Tibial artery (tissue), 4 donors: Measurements from ENCODE around the gene PMS1.

ENCODE experiments used
- DNase-seq, 2 donors: peaks; one replicate each; pipeline ENCODE4 v3.0.0-alpha.2; 2019
- H3K27ac ChIP-seq, 2 donors: fragments of 200-600 bp; sonication (generic) in 1 of 2; 1 replicate in 1 of 2; 2 replicates in 1 of 2; pipeline ENCODE4 v1.5.1; 2018 to 2019; ENCODE audit warnings: mild to moderate bottlenecking in 1 of 2
- H3K27me3 ChIP-seq, 2 donors: fragments of 200-600 bp; sonication (generic) in 1 of 2; one replicate each; pipeline versions ENCODE4 v1.5.1 to v1.6.0; 2016 to 2019
- H3K36me3 ChIP-seq, 3 donors: fragments of 200-600 bp; sonication (generic) in 2 of 3; one replicate each; pipeline ENCODE4 v1.5.1; 2016 to 2019; ENCODE audit warnings: mild to moderate bottlenecking in 2 of 3
- H3K4me1 ChIP-seq, 4 donors: fragments of 200-600 bp; sonication (generic) in 2 of 4; 1 replicate in 3 of 4; 2 replicates in 1 of 4; pipeline ENCODE4 v1.5.1; 2016 to 2019
- H3K4me3 ChIP-seq, 2 donors: fragments of 200-600 bp; sonication (generic) in 1 of 2; 1 replicate in 1 of 2; 2 replicates in 1 of 2; pipeline ENCODE4 v1.5.1; 2018 to 2019; ENCODE audit warnings: mild to moderate bottlenecking in 2 of 2
- H3K9me3 ChIP-seq, 3 donors: fragments of 200-600 bp; sonication (generic) in 1 of 3; one replicate each; pipeline ENCODE4 v1.5.1; 2016 to 2019
- intact Hi-C: fragments of 100-400 bp; cut with DNase I; formaldehyde crosslinking; loops from one replicate; pipeline ENCODE4 v1.15.0; 2023; ENCODE audit warnings: low total_unique reads
- TF ChIP-seq, protein P1 (sequence below), 2 experiments: fragments of 200-600 bp in 1 of 2; fragments of 450-650 bp in 1 of 2; IDR thresholded peaks; one replicate each; pipeline ENCODE4 v1.5.1; 2017 to 2019; ENCODE audit warnings: antibody characterized with exemption in 2 of 2, mild to moderate bottlenecking in 1 of 2, moderate library complexity in 1 of 2

Gene PMS1

GRCh38 chr2:189799030-189799331 is 14.7 kb downstream of the PMS1 start:
- TF ChIP-seq, protein P1, sequence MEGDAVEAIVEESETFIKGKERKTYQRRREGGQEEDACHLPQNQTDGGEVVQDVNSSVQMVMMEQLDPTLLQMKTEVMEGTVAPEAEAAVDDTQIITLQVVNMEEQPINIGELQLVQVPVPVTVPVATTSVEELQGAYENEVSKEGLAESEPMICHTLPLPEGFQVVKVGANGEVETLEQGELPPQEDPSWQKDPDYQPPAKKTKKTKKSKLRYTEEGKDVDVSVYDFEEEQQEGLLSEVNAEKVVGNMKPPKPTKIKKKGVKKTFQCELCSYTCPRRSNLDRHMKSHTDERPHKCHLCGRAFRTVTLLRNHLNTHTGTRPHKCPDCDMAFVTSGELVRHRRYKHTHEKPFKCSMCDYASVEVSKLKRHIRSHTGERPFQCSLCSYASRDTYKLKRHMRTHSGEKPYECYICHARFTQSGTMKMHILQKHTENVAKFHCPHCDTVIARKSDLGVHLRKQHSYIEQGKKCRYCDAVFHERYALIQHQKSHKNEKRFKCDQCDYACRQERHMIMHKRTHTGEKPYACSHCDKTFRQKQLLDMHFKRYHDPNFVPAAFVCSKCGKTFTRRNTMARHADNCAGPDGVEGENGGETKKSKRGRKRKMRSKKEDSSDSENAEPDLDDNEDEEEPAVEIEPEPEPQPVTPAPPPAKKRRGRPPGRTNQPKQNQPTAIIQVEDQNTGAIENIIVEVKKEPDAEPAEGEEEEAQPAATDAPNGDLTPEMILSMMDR (IDR thresholded peaks at IDR 0.05): no peak
- intact Hi-C loops: no loop called here
- H3K27ac ChIP-seq: no peak overlapping the region
- H3K4me3 ChIP-seq: no peak overlapping the region
- no peaks in the 10 kb centered on the region for H3K27me3 ChIP-seq
- no peaks in the 10 kb centered on the region for H3K4me1 ChIP-seq
- DNase-seq: no peak
- H3K36me3 ChIP-seq: peaks cover 18 to 37% (median 30%) of the 10 kb centered on the region in 3 donors
- no peaks in the 10 kb centered on the region for H3K9me3 ChIP-seq

- H3K27ac ChIP-seq: no peak overlapping the region
- H3K4me1 ChIP-seq: no peaks in the 10 kb centered on the region
- no peak for DNase-seq
- TF ChIP-seq, protein P1 (IDR thresholded peaks at IDR 0.05): no peak
- no peaks in the 10 kb centered on the region for H3K27me3 ChIP-seq
- intact Hi-C loops: no loop called here
- no peak overlapping the region for H3K4me3 ChIP-seq
- peaks cover 18 to 34% (median 25%) of the 10 kb centered on the region in 3 donors for H3K36me3 ChIP-seq
- no peaks in the 10 kb centered on the region for H3K9me3 ChIP-seq
These were observed 15.3 kb downstream of the PMS1 start for GRCh38 chr2:189799531-189799930.

DNA sequence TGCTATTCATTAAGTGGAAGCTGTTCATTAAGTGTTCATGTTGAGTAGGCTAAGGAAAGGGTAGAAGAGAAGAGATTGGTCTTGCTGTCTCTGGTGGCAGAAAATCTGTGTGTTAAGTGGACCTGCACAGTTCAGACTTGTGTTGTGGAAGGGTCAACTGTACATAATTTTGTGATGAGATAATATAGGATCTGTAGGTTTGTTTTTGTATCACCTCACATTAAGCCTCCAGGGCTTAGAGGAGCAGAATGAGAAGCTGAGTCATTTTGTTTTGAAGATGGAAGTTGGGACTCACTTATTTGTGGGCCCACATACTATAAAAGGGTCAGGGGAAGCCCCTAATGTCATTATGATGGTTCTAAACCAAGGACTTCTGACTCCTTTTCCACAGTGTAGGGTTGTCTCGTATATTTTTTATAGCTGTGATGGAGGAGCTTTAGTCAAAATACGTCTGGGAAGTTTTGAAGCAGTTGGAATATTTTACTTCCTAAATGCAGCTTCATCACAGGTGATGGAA is 18.2 kb downstream of the PMS1 start:
- TF ChIP-seq, protein P1 (IDR thresholded peaks at IDR 0.05): no peak
- Histone ChIP-seq H3K27me3 (no peaks in the 10 kb centered on the region), H3K36me3 (peaks cover 7 to 24% (median 12%) of the 10 kb centered on the region in 3 donors), H3K9me3 (no peaks in the 10 kb centered on the region), H3K4me1 (no peaks in the 10 kb centered on the region), H3K27ac (no peak overlapping the region), H3K4me3 (no peak overlapping the region)
- DNase-seq: no peak
- intact Hi-C loops: no loop called here

GRCh38 chr2:189803431-189803830 is 19.2 kb downstream of the PMS1 start:
- TF ChIP-seq, protein P1 (IDR thresholded peaks at IDR 0.05): no peak
- H3K27ac ChIP-seq: no peak overlapping the region
- DNase-seq: no peak
- H3K4me3 ChIP-seq: no peak overlapping the region
- H3K4me1 ChIP-seq: no peaks in the 10 kb centered on the region
- peaks cover 7 to 19% (median 12%) of the 10 kb centered on the region in 3 donors for H3K36me3 ChIP-seq
- intact Hi-C loops: no loop called here
- H3K9me3 ChIP-seq: no peaks in the 10 kb centered on the region
- no peaks in the 10 kb centered on the region for H3K27me3 ChIP-seq

DNA sequence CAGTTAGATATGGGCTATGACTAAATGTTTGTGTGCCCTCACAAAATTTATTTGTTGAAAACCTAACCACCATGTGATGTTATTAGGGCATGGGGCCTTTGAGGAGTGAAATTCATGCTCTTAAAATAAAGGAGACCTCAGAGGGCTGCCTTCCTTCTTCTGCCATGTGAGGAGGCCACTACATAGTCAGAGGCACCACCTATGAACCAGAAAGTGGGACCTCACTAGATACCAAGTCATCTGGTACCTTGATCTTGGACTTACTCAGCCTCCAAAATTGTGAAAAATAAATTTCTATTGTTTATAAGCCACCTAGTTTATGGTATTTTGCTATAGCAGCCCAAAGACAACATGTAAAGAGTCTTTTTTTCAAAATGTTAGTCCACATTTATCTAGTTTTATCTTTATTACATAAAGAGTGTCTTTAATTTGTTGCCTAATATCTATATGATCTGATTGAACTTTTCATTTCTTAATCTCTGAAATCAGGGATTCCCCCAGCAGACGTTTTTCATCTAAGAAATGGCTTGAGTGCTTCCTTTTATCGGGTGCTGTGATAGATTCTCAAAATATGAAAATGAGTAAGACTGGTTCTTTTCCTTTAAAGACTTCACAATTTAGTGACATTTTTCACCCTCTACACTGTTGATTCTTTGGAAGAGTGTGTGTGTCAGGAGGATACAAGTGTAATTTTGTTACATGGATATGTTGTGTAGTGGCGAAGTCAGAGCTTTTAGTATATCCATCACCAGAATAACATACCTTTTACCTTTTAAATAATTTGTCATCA is 34.2 kb downstream of the PMS1 start:
- Histone ChIP-seq H3K4me3 (no peak overlapping the region), H3K4me1 (peaks cover 0 to 12% (median 0%) of the 10 kb centered on the region in 4 donors), H3K9me3 (no peaks in the 10 kb centered on the region), H3K27ac (no peak overlapping the region), H3K27me3 (no peaks in the 10 kb centered on the region), H3K36me3 (peaks cover 0 to 35% (median 6%) of the 10 kb centered on the region in 3 donors)
- TF ChIP-seq, protein P1 (IDR thresholded peaks at IDR 0.05): no peak
- intact Hi-C loops: no loop called here
- DNase-seq: no peak
